ENCODE measurements around the gene MANBA.

DNA sequence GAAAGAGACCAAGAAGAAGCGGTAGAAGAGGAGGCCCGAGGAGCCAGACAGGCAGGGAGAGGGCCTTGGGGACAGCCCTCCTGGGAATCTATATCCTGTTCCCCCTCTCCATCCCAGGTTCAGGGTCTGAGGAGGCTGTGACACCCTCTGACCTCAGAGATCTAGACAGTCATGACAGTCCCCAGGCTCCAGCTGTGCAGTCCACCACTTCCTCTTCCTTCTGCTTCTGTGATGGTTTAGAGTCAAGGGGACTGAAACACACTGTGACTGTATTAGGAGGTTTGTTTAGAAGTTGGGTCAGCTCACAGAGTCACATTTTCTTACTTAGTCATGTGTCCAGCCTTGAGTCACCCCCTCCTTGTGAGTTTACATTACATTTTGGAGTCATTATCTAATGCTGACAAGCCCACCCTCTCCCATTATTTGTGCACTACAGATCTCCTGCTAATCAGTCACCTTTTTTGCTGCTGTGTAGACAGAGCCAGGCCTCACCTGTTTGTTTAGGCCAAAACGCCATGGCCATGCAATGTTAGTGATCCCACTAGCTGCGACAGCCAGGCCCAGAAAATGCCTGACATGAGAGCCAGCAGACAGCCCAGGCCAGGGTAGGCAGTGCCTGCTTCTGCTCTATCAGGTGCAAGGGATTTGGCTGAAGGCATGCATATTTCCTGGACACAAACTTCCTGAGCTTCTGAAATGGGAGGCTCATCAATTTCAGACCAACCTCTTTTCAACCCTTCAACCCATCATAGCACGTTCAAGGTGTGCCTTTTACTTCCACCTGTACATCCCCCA is 26.0 kb downstream of the MANBA start:
- TF ChIP-seq, protein P1, sequence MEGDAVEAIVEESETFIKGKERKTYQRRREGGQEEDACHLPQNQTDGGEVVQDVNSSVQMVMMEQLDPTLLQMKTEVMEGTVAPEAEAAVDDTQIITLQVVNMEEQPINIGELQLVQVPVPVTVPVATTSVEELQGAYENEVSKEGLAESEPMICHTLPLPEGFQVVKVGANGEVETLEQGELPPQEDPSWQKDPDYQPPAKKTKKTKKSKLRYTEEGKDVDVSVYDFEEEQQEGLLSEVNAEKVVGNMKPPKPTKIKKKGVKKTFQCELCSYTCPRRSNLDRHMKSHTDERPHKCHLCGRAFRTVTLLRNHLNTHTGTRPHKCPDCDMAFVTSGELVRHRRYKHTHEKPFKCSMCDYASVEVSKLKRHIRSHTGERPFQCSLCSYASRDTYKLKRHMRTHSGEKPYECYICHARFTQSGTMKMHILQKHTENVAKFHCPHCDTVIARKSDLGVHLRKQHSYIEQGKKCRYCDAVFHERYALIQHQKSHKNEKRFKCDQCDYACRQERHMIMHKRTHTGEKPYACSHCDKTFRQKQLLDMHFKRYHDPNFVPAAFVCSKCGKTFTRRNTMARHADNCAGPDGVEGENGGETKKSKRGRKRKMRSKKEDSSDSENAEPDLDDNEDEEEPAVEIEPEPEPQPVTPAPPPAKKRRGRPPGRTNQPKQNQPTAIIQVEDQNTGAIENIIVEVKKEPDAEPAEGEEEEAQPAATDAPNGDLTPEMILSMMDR (conservative IDR thresholded peaks at IDR 0.05; ENCODE audit: low read depth, low read length): no peak
- TF ChIP-seq EZH2 (IDR thresholded peaks at IDR 0.05; ENCODE audit: borderline replicate concordance, low read depth, low read length, poor library complexity, severe bottlenecking): no peak
